Fibroblast of villous mesenchyme (primary cell): ENCODE results near the gene GADD45G. TPM values are rescaled to one million over a fixed set of nuclear protein-coding genes. Genes with fewer than 3 reads are reported as not detected.

Experiments used
- DNase-seq: peaks from one replicate; pipeline ENCODE4 v3.0.0-alpha.2; 2010; ENCODE audit warnings: low read depth
- H3K4me3 ChIP-seq: 2 replicates; pipeline ENCODE4 v1.5.1; 2011; ENCODE audit warnings: low read depth, mild to moderate bottlenecking, low read length
- total RNA-seq: library from RNA; depleted of rRNA; stranded (reverse); fragments of >200 nt; gene quantifications from 2 replicates; pipeline ENCODE4 v1.2.3, GENCODE V29; 2012
- TF ChIP-seq, protein P1 (sequence below): IDR thresholded peaks from 2 replicates; pipeline ENCODE4 v1.5.1; 2012; ENCODE audit warnings: low read depth, mild to moderate bottlenecking, low read length; ENCODE audit not compliant: insufficient read depth

Gene GADD45G
- total RNA-seq, 1 donor = 0.43 TPM

DNA sequence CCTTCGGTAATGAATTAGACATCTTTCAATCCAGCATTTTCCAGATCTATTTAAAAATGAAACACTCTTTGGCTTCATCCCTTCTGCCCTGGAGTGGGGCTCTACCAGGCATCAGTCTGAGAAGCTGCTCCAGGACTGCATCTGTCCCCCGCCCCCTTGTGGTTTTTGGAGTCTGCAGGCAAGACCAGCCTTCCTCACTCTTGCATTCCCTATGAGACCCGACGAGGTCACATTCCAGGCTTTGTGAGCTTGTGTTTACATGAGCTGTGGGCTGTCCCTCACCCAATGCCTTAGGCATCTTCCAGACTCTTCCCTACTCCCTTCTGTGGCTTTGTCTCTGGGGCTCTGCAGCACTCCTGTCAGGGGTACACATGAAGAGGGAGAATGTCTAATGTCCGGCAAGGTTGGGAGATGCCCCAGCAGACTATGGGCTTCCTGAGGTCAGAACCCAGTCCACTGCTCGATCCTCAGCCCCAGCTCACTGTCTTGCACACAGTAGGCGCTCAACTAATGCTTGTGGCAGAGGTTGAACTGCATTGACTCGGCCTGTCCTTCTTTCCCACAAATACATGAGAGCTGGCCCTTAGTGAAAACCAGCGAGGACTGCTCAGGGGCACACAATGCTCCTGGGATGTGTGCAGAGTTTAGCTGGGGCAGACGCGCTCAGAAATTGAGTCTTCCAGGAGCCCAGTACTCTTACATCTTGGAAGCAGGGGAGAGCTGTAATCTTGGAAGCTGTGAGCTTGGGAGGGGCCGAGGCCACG, 11.7 kb upstream of the GADD45G start:
- H3K4me3 ChIP-seq = no peak overlapping the region
- TF ChIP-seq, protein P1, sequence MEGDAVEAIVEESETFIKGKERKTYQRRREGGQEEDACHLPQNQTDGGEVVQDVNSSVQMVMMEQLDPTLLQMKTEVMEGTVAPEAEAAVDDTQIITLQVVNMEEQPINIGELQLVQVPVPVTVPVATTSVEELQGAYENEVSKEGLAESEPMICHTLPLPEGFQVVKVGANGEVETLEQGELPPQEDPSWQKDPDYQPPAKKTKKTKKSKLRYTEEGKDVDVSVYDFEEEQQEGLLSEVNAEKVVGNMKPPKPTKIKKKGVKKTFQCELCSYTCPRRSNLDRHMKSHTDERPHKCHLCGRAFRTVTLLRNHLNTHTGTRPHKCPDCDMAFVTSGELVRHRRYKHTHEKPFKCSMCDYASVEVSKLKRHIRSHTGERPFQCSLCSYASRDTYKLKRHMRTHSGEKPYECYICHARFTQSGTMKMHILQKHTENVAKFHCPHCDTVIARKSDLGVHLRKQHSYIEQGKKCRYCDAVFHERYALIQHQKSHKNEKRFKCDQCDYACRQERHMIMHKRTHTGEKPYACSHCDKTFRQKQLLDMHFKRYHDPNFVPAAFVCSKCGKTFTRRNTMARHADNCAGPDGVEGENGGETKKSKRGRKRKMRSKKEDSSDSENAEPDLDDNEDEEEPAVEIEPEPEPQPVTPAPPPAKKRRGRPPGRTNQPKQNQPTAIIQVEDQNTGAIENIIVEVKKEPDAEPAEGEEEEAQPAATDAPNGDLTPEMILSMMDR = peak; percentile 54
- peak; percentile 66 for DNase-seq

DNA sequence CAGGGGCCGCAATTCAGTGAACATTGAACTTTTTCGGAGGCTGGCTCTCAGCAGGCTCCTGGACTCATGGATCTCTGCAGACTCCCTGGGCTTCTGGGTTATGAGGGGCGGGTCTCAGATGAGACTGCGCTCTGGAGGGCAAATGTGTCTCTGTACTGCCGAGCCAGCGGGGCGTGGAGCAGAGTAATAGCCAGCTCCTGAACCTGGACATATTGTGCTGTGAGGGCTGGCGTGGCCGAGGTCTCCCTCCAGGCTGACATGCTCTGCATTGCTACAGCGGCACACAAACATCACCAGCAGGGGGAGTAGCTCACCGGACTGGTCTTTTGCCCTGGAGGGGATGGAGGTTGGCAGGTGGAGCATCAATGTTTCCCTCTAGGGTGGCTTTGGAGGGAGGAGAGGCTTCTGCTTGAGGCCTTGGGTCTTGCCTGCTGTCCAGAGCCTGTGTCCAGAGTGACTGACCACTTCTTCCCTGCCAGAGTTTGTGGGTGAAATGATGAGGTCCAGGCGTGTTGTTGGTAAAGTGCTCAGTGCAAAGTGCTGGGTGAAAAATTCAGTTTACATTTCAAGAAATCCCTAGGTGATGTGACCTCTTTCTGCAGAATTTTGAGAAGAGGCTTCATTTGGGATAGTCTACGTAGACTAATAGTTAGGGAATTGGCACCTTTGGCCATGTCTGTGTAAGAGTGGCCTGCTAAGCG, 10.9 kb upstream of the GADD45G start:
- peak; percentile 27 for DNase-seq
- no peak overlapping the region for H3K4me3 ChIP-seq
- TF ChIP-seq, protein P1 = peak; percentile 65

DNA sequence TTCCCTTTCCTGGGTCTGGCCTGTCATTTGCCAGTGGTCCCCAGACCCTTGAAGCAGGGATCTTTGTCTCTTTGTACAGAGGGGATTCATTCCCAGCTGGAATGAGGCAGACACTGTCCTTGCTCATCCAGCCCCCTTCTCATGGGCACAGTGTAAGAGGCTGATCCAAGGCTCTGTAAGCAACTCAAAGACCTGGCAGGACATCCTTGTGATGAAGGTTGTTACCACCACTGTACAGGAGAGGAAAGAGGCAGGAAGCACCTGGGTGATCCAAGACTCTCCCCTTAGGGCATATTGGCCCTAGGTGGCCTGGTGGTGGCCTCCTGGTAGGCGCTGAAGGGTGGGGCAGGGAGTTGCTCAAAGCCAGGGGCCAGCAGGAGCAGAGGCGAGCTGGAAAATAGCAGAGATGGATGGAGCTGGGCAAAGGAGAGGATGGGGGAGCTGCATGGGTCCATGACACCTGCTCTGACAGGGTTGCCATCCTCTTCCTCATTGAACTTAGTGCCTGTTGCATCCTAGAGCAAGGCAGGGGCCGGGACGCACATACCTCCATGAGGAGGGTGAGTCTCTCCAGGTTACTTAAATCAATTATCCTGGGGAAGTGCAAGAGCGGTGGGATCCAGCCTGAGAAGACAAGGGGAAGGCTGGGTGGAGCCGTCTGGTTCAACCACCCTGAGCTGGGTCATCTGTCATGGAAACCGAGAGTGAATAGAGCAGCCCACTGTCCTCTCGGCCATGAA, 9.8 kb upstream of the GADD45G start:
- H3K4me3 ChIP-seq = no peak overlapping the region
- TF ChIP-seq, protein P1 = no peak
- no peak for DNase-seq

DNA sequence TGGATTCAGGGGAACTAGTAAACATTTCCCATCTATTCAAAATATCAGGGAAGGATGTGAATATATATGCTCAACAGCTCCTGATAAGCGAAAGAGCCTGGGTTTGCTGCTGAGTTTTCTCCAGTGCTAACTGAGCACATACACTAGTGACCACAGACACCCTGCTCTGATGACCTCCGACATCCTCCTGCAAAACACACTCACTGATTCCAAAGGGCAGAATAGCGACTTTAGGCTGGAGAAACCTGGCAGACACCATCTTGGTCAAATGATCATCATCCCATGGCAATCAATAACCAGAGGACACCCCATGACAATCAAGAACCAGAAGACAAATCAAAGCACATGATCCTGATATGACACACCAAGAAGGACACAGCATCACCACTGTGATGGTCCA, 9.2 kb upstream of the GADD45G start:
- no peak overlapping the region for H3K4me3 ChIP-seq
- no peak for DNase-seq
- TF ChIP-seq, protein P1 = no peak

DNA sequence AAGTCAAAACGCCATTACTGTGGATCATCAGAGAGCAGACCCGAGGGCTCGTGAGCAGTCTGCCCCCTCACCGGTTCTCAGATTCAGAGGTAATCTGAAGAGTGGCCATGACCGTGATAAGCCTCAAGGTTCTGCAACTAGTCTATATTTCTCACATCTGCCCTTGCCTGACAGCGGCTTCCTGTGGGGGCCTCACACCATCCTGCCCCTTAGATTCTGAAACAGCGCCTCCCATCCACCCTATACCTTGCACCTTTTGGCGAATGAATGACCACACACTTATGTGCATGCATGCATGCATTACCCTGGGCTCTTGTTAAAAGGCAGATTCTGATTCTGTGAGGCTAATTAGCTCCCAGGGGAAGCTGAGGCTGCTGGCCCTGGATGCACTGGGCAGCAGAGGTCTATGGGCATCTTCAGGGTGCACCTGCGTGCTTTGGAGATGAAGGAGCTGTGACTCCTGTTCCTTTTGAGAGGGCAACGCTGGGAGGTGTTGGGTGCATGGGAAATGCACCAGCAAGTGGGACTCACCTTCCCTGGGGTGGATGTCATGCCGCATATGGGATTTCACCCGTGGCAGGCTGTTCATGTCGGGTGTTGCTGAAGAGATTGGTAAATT, 7.8 kb upstream of the GADD45G start:
- DNase-seq = no peak
- TF ChIP-seq, protein P1 = no peak
- H3K4me3 ChIP-seq = no peak overlapping the region

DNA sequence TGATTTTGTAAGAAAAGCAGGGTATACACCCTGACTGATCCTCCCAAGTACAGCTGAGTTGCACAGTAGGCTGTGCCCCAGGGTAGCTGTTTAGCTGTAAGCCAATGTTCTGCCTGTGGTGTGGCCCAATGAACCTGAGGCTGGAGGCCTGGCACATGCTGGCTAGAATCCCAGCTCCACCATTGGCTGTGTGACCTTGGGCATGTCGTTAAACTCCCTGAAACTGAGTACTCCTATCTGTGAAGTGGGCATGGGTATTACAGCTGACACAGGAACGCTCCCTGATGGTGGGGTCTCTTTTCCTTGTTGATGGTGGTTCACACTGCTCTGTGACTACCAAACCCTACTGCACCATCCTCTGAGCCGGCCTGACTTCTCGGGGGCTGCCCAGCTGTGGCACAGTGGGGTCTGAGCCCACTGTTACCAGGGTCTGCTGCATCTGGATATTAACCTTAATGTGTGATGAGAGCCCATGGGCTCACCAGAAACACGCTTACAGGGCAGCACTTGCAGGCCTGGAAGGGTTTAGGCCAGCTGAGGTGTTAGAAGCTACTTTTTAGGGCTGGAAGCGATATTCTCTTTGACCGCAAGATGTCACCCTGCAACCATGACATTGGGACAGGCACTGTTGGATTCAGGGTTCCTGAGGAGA, 7.0 kb upstream of the GADD45G start:
- peak; percentile 68 for DNase-seq
- no peak overlapping the region for H3K4me3 ChIP-seq
- TF ChIP-seq, protein P1 = peak; percentile 88
